CD4-positive, alpha-beta T cell treated with Interleukin-1 beta for 1 hour (primary cell): Measurements from ENCODE around the gene MSN.
"Not testable (repeated sequence)": the region's sequence is repeated elsewhere in the genome, so short reads cannot be mapped to it uniquely, and the experiment has no call there.

Experiments
- DNase-seq, 2 donors: peaks; one replicate each; pipeline ENCODE4 v3.0.0-alpha.2; 2020 to 2022

MSN gene

DNA sequence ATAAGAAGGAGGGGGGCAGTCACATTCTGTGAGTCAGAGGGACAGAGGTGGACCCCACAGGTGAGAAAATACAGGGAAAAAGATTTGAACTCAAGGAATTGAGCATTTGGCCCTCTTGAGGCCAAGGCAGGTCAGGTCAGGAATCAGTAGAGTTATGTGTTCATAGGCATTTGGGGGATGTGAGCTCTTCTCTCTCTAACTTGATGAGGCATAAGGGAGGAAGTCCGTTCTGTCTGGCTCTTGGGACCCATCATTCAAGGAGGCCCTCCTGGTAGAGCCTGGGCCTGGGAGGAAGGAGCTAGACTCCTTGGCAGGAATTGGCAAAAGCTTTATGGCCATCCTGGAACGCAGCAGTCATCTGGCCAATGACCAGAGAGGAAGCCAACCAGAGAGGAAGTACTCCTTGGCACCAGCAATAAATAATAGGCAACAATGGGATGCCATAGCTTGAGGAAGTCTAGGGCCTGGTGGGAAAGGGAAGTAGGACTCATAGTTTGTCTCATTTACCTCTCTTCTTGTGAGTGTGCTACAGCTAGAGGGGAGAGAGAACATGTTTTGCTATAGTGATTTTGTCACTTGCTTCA lies 53.0 kb downstream of the MSN start:
- DNase-seq: no peak

DNA sequence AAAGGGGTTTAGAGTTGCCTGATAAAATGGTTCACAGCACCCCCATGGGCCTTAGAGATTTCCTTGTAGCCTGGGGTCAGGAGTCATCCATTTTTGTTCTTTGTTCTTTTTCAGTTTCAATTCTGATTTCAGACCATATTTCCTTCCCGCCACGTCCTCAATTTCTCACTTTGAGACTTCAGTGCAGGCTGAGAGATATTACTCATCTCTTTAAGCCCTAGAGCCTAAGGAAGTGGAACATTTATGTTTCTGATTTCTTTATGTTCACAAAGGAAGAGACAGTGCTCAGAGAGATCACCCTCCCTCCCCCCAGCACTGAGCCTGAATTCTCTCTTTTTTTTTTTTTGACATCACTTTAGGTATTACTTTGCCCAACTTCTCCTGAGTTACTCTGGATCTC lies 56.3 kb downstream of the MSN start:
- peak in 1 of 2 donors; percentile 42 for DNase-seq

DNA sequence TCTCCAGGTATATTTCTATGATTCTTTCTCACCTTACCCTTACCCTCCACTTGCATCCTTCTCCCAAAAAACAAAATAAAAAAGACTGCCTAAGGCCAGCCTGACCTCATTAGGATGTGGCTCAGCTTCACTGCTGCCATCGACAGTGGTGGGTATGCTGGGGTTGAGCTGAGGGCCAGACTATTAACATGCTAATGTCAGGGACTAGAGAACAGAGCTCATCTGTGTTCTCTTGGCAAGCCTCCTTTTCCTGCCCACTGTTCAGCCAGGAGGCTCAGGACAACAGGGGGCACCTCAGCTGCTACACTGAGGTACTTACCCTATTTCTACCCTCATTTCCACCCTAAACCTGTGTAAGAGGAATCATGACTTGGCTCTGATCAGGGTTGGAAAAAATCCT lies 59.3 kb downstream of the MSN start:
- DNase-seq: no peak

DNA sequence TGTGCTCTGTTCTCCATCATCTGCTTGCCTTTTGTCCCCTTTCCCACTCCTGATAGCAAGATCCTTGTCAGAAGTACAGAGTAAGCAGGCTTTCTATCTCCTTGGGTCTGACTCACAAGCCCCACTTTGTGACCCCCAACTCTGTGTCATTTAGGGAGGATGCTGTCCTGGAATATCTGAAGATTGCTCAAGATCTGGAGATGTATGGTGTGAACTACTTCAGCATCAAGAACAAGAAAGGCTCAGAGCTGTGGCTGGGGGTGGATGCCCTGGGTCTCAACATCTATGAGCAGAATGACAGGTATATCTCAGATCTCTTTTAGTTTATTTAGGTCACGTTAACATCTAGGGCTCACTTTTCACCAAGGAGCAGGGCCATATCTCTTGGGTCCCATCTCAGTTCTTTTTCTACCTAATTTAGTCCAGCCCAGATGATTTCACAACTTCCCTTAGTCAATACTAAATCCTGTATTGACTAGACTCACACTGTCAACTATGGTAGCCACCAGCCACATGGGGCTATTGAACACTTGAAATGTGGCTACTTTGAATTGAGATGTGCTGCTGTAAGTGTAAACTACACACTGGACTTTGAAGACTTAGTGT lies 64.3 kb downstream of the MSN start:
- DNase-seq: no peak

DNA sequence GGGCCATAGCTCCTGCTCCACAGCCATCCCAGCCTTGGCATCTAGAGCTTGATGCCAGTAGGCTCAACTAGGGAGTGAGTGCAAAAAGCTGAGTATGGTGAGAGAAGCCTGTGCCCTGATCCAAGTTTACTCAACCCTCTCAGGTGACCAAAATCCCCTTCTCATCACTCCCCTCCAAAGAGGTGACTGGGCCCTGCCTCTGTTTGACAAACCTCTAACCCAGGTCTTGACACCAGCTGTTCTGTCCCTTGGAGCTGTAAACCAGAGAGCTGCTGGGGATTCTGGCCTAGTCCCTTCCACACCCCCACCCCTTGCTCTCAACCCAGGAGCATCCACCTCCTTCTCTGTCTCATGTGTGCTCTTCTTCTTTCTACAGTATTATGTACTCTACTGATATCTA lies 73.5 kb downstream of the MSN start:
- no peak for DNase-seq

DNA sequence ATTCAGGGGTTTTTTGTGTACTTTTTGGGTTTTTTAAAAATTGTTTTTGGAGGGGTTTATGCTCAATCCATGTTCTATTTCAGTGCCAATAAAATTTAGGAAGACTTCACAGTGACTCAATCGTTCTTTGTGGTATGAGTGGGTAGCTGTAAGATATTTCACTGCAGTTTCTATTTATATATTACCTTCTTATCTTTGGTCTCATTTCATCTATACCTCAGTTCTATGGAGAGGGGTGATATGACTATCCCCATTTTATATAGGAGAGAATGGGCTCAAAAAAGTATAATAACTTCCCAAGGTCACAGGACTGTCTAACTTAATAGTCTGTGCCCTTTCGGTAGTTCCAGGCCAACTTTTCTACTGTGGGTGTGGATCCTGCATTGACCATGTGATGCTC lies 74.4 kb downstream of the MSN start:
- no peak for DNase-seq

DNA sequence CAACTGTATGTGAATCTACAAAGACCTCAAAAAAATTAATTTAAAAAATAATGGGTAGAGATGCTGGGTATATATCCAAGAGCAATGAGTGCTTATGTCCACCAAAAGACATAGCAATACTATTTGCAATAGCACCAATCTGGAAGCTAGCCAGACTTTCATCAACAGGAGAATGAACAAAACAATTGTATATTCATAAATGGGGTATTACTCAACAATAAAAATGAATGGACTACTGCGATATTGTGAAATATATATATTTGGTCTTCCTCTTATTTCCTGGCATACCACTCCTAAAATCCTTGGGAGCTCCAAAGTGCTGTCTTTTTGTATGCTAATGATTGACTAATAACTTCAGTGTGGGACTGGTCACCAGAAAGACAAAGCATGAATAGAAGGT lies 77.5 kb downstream of the MSN start:
- DNase-seq: no peak

DNA sequence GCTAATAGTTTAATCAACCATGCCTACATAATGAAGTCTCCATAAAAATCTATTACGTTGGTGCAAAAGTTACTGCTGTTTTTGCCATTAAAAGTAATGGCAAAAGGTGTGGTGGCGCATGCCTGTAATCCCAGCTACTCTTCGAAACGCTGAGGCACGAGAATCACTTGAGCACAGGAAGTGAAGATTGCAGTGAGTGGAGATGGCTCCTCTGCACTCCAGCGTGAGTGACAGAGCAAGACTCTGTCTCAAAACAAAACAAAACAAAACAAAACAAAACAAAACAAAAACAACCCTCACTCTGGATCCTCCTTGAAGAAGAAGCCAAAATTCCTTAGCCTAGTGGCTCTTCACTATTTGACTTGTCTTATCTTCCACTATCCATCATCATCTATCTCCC lies 78.0 kb downstream of the MSN start:
- DNase-seq: no peak

DNA sequence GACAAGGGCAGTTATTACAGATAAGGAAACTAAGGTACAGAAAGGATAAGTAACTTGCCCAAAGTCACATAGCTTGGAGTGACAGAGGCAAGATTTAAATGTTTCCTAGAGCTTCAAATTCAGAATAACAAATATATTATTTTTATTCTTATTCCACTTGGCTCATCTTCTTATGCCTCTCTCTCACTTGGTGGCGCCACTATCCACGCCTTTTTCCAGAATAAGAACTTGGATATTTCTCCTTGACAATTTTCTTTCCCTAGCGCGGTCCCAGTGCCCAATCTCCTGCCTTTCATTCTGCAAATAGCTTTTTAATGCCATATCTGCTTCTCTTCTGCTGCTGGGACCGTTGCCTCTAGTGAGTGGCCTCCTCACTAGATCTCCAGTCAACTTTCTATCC lies 78.5 kb downstream of the MSN start:
- no peak for DNase-seq

DNA sequence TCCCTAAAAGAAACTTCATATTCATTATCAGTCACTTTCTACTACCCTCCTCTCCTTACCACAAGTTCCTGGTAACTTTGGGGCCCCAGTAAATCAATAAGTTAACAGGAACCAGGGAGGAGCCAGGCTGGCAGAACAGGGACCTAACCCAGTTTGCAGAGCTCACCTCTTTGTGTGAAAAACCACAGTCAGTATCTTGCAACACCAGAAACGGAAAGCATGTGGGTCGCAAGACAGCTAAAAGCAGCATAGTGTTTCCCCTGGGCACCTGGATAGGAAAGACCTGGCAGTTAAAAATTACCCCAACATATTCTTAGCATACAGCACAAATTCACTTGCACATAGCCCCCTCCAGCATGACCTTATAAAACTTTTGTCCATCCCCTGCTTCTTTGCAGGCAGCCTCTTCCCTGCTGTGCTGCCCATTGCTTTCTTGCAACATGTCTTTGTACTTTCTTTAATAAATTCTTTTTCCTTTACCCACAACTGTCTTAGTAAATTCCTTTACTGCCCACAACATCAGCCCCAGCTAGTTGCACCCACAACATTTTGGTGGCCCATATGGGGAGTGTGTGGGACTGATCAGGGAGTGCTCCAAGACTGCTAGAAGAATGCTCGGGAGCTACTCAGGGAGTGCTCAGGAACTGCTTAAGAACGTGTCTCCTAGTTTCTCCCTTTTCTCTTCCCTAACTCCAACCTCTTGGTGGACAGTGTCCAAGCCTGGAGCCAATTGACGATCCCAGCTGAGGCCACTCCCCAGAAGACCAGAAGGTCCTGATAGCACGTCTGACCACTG lies 83.4 kb downstream of the MSN start:
- DNase-seq: peak; percentile 30 to 46

DNA sequence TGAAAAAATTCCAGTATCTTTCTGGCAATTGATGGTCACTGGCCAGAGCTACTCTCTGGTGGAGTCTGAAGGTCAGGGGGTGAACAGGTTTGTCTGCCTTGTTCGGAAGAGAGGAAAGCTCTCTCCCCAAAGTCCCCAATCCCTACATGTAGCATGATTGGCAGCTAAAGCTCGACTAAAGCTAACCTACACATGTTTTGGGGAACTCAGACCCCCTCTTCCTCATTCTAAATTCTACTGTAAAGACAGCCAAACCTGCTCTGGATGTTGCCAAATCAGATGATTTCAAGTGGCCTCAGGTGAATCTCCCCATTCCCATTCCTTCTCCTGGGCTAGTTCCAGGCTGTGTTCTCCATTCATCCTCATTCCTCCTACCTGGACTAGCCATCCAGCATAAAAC lies 84.1 kb downstream of the MSN start:
- no peak for DNase-seq

DNA sequence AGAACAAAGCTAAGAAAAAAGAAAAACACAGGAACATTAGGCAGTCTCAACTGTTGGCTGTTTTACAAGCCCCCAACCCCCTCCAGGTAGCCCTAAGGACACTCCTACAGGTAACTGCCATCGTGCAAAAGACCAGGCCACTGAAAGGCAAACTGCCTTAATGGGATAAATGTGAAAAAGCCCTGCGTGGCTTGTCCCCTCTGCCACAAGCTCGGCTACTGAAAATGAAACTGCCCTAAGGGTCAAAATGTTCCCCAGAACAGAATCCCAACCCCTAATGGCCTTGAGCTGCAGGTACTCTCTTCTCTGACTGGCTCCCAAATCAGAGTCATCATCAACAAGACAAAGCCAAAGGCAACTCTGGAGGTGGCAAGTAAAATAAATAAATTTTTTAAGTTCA lies 84.8 kb downstream of the MSN start:
- DNase-seq: no peak

DNA sequence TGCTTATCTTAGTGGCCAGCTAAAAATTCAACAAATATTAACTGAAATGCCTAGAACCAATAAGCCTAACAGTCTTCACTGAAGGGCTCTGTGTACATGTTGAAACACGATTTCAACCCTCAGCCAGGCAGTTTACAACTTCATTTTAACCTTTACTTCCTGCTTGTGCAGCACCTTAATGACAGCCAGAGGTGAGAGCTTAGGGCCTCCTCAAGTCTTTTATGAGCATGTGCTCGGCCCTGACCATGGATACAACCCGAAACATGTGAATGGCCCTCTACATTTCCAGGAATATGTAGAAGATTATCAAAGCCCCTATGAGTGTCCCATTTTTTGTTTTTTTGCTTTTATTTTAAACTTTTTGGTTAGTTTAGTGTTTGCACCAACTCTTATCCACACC lies 88.3 kb downstream of the MSN start:
- no peak for DNase-seq

DNA sequence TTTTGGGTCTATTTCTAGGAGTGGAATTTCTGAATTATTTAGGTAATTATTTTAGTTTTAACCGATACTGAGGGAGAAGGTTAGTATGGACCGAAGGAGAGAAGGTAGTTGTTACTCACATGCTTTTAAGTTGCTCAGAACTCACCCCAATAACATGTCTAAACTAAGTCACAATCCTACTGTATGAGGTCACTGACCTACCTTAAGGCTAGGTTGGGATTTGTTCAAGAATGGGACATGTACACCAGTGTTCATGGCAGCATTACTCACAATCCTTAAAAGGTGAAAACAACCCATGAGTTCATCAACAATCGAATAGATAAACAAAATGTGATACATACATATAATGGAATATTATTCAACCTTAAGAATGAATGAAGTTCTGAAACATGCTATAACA lies 90.5 kb downstream of the MSN start:
- DNase-seq: no peak

DNA sequence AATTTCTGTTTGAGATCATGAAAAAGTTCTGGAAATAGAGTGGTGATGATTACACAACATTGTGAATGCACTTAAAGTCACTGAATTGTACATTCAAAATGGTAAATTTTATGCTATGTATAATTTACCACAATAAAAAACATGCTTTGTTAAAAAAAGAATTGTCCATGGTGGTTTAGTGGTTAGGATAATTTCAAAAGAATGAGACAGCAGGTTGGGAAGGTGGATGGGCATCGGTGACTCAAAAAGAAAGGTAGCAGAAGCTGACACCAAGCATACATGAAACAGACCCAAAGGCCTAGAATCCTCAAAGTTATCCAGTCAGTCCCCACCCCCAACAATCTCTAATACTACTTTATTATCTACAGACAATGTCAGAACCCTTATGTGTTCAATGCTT lies 91.1 kb downstream of the MSN start:
- no peak for DNase-seq

DNA sequence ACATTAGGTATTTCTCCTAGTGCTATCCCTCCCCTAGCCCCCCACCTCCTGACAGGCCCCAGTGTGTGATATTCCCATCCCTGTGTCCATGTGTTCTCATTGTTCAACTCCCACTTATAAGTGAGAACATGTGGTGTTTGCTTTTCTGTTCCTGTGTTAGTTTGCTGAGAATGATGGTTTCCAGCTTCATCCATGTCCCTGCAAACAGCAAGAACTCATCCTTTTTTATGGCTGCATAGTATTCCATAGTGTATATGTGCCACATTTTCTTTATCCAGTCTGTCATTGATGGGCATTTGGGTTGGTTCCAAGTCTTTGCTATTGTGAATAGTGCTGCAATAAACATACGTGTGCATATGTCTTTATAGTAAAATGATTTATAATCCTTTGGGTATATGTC lies 92.1 kb downstream of the MSN start:
- not testable (repeated sequence) for DNase-seq

DNA sequence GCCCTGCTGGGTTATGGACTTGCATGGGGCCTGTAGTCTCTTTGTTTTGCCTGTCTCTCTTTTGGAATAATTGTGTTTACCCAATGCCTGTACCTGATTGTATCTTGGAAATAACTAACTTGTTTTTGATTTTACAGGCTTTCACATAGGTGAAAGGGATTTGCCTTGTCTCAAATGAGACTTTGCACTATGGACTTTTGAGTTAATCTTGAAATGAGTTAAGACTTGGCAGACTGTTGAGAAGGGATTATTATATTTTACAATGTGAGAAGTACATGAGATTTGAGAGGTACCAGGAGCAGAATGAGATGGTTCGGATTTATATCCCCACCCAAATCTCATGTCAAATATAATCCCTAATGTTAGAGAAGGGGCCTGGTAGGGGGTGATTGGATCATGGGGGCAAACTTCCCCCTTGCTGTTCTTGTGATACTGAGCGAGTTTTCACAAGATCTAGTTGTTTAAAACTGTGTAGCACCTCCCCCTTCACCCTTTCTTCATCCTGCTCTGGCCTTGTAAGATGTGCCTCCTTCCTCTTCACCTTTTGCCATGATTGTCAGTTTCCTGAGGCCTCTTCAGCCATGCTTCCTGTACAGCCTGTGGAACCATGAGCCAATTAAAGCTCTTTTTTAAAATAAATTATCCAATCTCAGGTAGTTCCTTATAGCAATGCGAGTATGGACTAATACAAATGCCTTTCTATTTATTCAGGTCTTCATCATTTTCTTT lies 102.3 kb downstream of the MSN start:
- no peak for DNase-seq

DNA sequence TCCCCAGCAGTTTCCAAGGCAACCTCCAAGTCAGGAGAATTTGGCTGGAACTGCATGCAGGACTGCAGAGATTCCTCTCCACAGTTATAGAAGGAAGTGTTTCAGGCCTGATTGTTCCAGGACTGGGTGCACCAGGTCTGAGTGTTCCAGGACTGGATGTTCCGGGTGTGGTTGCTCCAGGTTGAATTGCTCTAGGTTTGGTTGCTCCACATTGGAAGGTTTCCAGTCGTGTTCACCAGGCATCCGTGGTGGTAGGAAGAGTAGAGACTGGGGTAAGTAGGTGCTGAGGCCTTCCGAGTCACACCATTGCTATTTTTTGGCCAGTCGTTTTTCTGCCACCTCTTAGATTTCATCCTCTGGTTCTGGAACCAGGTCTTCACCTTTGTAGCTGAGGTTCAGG lies 105.4 kb downstream of the MSN start:
- DNase-seq: no peak

DNA sequence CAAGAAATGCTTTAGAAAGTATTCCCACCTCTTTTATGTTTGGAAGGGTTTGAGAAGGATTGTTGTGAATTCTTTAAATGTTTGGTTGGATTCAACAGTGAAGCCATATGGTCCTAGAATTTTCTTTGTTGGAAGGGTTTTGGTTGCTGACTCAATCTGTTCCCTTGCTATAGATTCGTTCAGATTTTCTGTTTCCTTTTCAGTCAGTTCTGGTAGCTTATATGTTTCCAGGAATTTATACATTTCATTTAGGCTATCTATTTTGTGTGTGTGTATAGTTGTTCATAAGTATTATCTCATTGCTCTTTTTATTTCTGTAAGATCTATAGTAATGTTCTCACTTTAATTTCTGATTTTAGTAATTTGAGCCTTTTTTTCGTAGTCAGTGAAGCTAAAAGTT lies 114.4 kb downstream of the MSN start:
- no peak for DNase-seq

DNA sequence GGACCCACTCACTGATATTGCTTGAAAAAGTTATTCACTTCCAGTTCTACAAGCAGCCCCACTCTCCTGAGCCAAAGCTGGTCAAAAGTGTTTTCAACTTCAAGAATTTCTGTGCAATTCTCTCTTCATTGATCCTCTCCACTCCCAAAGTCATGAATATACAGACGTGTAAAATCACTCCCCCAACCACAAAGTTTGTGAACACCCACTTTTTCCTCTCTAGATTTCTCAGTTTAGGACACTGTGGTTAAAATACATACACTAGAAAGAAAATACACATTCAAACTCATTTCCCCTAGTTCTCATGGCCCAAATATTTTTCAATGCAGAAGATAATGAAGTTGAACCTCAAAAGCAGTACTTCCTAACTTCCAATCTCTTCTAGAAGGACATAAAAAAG lies 116.3 kb downstream of the MSN start:
- DNase-seq: no peak
